Psoas muscle (tissue), 8 donors: ENCODE data around the gene MAPK8. TPM values are rescaled to one million over a fixed set of nuclear protein-coding genes. Genes with fewer than 3 reads are reported as not detected.

Source experiments
- ATAC-seq, 4 donors: fragments of 200-7000 bp; cut with Tn5 transposase; one replicate each; pipeline ENCODE4 v1.9.1; 2020; ENCODE audit warnings: moderate library complexity in 3 of 4, mild to moderate bottlenecking in 2 of 4
- DNase-seq, 2 donors: peaks; one replicate each; pipeline ENCODE4 v3.0.0-alpha.2; 2020
- H3K27ac ChIP-seq: fragments of 200-600 bp; one replicate; pipeline ENCODE4 v1.8.0; 2022
- H3K27me3 ChIP-seq, 3 donors: fragments of 200-600 bp in 1 of 3; one replicate each; pipeline versions ENCODE4 v1.6.1 to v1.8.0; 2013 to 2022; ENCODE audit warnings: low read length in 2 of 3, mild to moderate bottlenecking in 2 of 3, moderate library complexity in 1 of 3; ENCODE audit not compliant: insufficient read depth in 3 of 3
- H3K36me3 ChIP-seq, 2 donors: fragments of 200-600 bp in 1 of 2; one replicate each; pipeline versions ENCODE4 v1.6.1 to v1.8.0; 2013 to 2022; ENCODE audit warnings: low read depth in 1 of 2, mild to moderate bottlenecking in 1 of 2, moderate library complexity in 1 of 2; ENCODE audit not compliant: insufficient read depth in 1 of 2
- H3K4me1 ChIP-seq: fragments of 200-600 bp; one replicate; pipeline ENCODE4 v1.8.0; 2022
- H3K4me3 ChIP-seq: fragments of 200-600 bp; one replicate; pipeline ENCODE4 v1.8.0; 2022; ENCODE audit warnings: mild to moderate bottlenecking
- H3K9me3 ChIP-seq: fragments of 200-600 bp; one replicate; pipeline ENCODE4 v1.8.0; 2022
- CTCF ChIP-seq: fragments of 200-600 bp; IDR thresholded peaks from one replicate; pipeline ENCODE4 v1.8.0; 2022; ENCODE audit warnings: antibody characterized with exemption
- WGBS, 3 donors: extraction: QIAGEN DNeasy Blood & Tissue Kit; methylation state at CpG; one replicate each; pipeline versions ENCODE4 v1.1.6 to v1.1.7; 2013; 5-methylcytosine and 5-hydroxymethylcytosine counted together
- intact Hi-C, 2 donors: fragments of 100-400 bp; cut with DNase I; formaldehyde crosslinking; loops; one replicate each; pipeline versions ENCODE4 v1.11.0 to v1.14.2; 2022
- polyA plus RNA-seq, 3 donors: library from polyadenylated mRNA; stranded (reverse); fragments of 200-250 nt; gene quantifications; one replicate each; pipeline ENCODE4 v1.2.3, GENCODE V29; 2013
- total RNA-seq, 4 donors: library from RNA; stranded (reverse); fragmentation: NEBNext Ultra II Directional in 2 of 4; extraction: Animal tissue kit (Norgen Biotek cat#: 25700) in 2 of 4; gene quantifications; one replicate each; pipeline versions ENCODE4 v1.2.1 to v1.2.4, GENCODE V29; 2021 to 2023
- donor health status: healthy with polysubstance abuse.
- donor health status: DM: no; HTN: no; CAD: no; lungs with moderate emphysema.
- donor health status: Bipolar disorder and iron deficiency.
- donor health status: healthy.
- donor health status: DM: yes; HTN: yes; CAD: no.
- donor health status: DM: no; HTN: no; CAD: no.
- donor health status: DM: no; HTN: no; CAD: no.
- donor health status: DM: yes; HTN: yes; CAD: no.

Gene MAPK8
- total and polyA plus RNA-seq, 7 donors, result 10.8 to 32.3 (median 24.3) TPM

DNA sequence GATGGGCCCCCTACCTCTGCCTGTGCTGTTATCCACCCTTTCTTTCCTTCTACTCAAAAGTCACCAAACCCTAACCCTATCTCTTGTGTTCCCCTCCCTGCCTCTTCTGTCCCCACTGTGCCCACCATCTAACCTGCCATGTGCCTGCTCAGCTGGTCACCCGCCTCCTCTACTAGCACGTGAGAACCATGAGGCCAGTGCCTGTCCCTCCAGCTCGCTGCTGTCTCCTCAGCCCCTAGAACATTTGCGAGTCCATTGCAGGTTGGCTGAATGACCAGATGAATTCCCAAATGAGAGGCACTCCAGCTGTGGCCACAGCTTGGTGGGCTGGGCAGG, 169.4 kb downstream of the MAPK8 start:
- WGBS, 3 donors, result 73 to 81% (median 73%) methylated on average over 4 of the region's 4 CpGs
- intact Hi-C loops, result no loop called here
- ATAC-seq, result no peak
- peaks cover 0 to 3% (median 0%) of the 10 kb centered on the region in 3 donors for H3K27me3 ChIP-seq
- no peak overlapping the region for H3K27ac ChIP-seq
- DNase-seq, result no peak
- no peak overlapping the region for H3K4me3 ChIP-seq
- no peaks in the 10 kb centered on the region for H3K9me3 ChIP-seq
- no peaks in the 10 kb centered on the region for H3K36me3 ChIP-seq
- no peaks in the 10 kb centered on the region for H3K4me1 ChIP-seq
- TF ChIP-seq CTCF, result no peak

- intact Hi-C loops, result no loop called here
- ATAC-seq, result no peak
- peaks cover 0 to 5% (median 0%) of the 10 kb centered on the region in 3 donors for H3K27me3 ChIP-seq
Observed at GRCh38 chr10:48476279-48476982, 170.0 kb downstream of the MAPK8 start.

DNA sequence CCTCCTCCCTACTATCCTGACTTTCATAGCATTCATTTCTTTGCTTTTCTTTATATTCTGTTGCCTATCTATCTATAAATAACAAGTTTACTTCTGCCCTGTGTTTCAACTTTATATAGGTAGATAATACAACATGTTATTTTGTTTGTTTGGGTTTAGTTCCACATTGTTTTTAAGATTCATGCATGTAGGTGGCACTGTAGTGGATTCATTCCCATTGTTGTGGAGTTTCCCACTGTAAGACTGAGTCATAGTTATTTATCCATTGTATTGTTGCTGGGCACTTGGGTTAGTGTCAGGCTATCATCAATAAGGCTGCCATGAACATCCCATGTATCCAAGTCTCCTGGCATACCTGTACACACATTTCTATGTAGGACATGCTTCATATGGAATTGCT, 170.7 kb downstream of the MAPK8 start:
- no peaks in the 10 kb centered on the region for H3K9me3 ChIP-seq
- no peak overlapping the region for H3K4me3 ChIP-seq
- intact Hi-C loops, result no loop called here
- no peak overlapping the region for H3K27ac ChIP-seq
- H3K4me1 ChIP-seq, result no peaks in the 10 kb centered on the region
- TF ChIP-seq CTCF, result no peak
- no peak for ATAC-seq
- H3K36me3 ChIP-seq, result no peaks in the 10 kb centered on the region
- DNase-seq, result no peak
- H3K27me3 ChIP-seq, result peaks cover 0 to 5% (median 0%) of the 10 kb centered on the region in 3 donors

More at GRCh38 chr10:48476279-48476982, 170.0 kb downstream of the MAPK8 start:
- H3K36me3 ChIP-seq, result no peaks in the 10 kb centered on the region
- no peaks in the 10 kb centered on the region for H3K4me1 ChIP-seq
- no peak for DNase-seq
- no peak overlapping the region for H3K4me3 ChIP-seq
- H3K27ac ChIP-seq, result no peak overlapping the region
- H3K9me3 ChIP-seq, result no peaks in the 10 kb centered on the region
- 54 to 66% (median 56%) methylated on average over 9 of the region's 9 CpGs for WGBS, 3 donors
- no peak for TF ChIP-seq CTCF

GRCh38 chr10:48477616-48478015, 171.1 kb downstream of the MAPK8 start:
- DNase-seq (no peak), ATAC-seq (no peak)
- Histone ChIP-seq H3K9me3 (no peaks in the 10 kb centered on the region), H3K36me3 (no peaks in the 10 kb centered on the region), H3K27me3 (peaks cover 0 to 5% (median 0%) of the 10 kb centered on the region in 3 donors), H3K27ac (no peak overlapping the region), H3K4me3 (no peak overlapping the region), H3K4me1 (no peaks in the 10 kb centered on the region)
- no peak for TF ChIP-seq CTCF
- intact Hi-C loops, result no loop called here
- 78 to 85% (median 84%) methylated on average over 4 of the region's 4 CpGs for WGBS, 3 donors

GRCh38 chr10:48478469-48478868, 172.0 kb downstream of the MAPK8 start:
- H3K27ac ChIP-seq, result no peak overlapping the region
- ATAC-seq (no peak), DNase-seq (no peak)
- H3K9me3 ChIP-seq, result no peaks in the 10 kb centered on the region
- intact Hi-C loops, result no loop called here
- no peak overlapping the region for H3K4me3 ChIP-seq
- no peaks in the 10 kb centered on the region for H3K36me3 ChIP-seq
- H3K27me3 ChIP-seq, result peaks cover 0 to 5% (median 0%) of the 10 kb centered on the region in 3 donors
- H3K4me1 ChIP-seq, result no peaks in the 10 kb centered on the region
- 92 to 97% (median 94%) methylated on average over 5 of the region's 5 CpGs for WGBS, 3 donors
- TF ChIP-seq CTCF, result no peak
